ENCODE measurements around the gene PGR.

- no peak for TF ChIP-seq MAX (IDR thresholded peaks at IDR 0.05; ENCODE audit: low read depth)
- no peak for TF ChIP-seq CTCF (IDR thresholded peaks at IDR 0.05)
- TF ChIP-seq USF2 (IDR thresholded peaks at IDR 0.05; ENCODE audit: borderline replicate concordance, low read depth, low read length), result no peak
Measured at GRCh38 chr11:101115671-101116160, 13.9 kb downstream of the PGR start.

All from SK-N-SH (cell line).